Activated CD4-positive, CD25-positive, alpha-beta regulatory T cell treated with anti-CD3 and anti-CD28 coated beads, Interleukin-2, amount 50 U/mL, for 16 hours (primary cell): Measurements from ENCODE around the gene SEMA6A.
"Not testable (repeated sequence)": the region's sequence is repeated elsewhere in the genome, so short reads cannot be mapped to it uniquely, and the experiment has no call there.

ENCODE experiments used
- DNase-seq: peaks from one replicate; pipeline ENCODE4 v3.0.0-alpha.2; 2020; ENCODE audit warnings: low read depth, low spot score

Gene SEMA6A

DNA sequence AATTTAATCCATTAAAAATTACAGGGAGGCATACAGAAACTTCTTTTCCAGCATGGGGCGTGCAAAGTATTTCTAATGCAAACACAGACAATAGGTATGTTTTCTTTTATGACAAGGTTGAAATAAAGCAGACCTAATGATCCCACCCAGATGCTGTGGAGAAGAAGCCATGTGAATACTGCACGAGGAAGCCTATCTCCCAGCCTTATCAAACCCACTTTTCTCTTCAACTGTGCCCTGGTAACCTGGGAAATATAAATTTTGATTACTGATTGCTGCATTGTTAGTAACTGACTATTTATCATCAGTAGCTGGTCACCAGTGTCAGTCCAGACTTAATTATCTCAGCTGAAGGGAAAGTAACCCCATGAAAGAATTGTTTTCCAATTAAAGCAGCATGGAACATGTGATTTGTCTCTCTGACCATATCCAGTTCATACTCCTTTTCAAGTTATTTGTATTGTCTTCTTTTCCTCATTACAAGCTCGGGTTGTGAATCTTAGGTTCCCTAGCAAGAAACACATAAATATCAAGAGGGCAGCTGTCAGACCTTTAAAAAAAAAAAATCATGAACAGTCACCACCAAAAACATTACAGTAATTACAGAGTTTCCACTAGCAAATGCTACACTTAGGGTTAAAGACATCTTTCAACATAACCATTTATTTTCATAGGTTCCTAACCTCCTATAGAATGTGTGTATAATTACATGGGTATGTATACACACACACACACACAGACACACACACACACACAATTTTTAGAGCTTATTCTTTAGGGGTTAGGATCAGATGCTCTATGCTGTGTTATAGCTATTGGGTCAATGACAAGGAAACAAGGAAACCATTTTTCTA, 50.3 kb downstream of the SEMA6A start:
- no peak for DNase-seq

DNA sequence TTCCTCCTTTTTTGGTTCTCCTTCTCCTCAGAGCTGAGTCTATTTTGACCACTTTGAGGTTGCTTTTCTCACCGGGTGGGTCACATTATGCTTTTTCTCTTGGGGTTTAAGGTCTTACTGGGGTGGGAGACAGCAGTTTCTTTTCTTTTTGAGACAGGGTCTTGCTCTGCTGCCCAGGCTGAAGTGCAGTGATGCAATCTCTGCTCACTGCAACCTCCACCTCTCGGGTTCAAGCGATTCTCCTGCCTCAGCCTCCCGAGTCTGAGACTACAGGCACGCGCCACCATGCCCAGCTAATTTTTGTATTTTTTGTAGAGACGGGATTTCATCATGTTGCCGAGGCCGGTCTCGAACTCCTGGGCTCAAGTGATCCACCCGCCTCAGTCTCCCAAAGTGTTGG, 51.4 kb downstream of the SEMA6A start:
- not testable (repeated sequence) for DNase-seq

GRCh38 chr5:116522356-116523136, 52.1 kb downstream of the SEMA6A start:
- DNase-seq: no peak

GRCh38 chr5:116521173-116521872, 53.3 kb downstream of the SEMA6A start:
- no peak for DNase-seq

- DNase-seq: no peak
Measured at GRCh38 chr5:116520771-116521170, 53.9 kb downstream of the SEMA6A start.

DNA sequence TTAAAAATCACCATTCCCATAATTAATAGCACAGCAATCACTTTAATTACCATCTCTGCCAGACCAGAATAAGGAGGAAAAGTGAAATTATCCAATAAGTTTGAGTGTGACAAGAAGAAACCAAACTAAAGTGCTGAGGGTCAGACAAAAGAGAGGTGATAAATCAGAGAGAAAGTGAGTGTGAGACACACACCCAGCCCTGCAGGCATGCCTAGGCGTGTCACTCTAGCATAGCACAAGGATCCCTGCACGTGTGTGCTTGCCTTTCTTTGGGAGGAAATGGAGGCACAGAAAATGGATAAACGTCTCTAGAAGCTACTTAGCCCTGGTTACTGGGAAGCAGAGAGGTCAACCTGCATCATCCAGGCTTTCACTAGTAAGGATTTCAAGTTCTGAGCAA, 56.2 kb downstream of the SEMA6A start:
- no peak for DNase-seq

DNA sequence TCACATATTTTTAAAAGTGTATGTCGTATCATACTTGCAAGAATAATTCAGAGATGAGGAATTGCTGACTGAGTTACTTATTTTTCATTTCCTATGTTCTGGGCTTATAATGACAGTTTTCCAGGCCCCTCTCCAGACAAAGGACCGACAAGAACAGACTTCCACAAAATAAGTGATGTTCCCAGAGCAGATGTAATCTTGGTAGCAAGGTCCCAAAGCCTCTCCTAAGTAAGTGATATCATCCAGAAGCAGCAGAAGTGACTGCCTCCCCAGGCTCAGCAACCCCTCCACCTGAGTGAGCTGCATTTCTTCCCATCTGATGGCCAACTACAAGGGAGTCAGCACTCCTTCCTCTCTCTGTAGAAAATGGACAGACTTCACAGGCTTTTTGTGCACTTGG, 57.1 kb downstream of the SEMA6A start:
- no peak for DNase-seq

- no peak for DNase-seq
Measured at GRCh38 chr5:116516021-116516420, 58.6 kb downstream of the SEMA6A start.

- DNase-seq: no peak
Measured at GRCh38 chr5:116514421-116514970, 60.1 kb downstream of the SEMA6A start.

GRCh38 chr5:116510517-116510916, 64.1 kb downstream of the SEMA6A start:
- DNase-seq: no peak

GRCh38 chr5:116509483-116510244, 65.0 kb downstream of the SEMA6A start:
- no peak for DNase-seq

DNA sequence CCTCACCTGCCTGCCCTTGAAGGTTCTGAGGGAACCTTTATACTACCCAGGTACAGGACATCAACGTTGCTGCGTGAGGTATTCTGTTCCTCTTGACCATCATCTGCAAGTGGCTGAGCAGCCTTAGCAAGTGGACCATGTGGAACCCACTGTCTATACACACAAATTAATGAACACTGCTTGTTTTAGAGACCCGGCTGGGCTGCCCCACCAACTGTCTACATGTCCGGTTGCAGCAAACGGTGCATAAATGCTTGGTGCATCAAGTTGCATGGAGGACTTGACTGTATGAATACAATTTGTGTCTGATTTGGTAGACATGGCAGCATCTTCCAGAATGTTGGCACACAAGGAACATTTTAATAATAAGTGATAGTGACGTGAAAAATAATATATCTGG, 65.8 kb downstream of the SEMA6A start:
- DNase-seq: no peak

DNA sequence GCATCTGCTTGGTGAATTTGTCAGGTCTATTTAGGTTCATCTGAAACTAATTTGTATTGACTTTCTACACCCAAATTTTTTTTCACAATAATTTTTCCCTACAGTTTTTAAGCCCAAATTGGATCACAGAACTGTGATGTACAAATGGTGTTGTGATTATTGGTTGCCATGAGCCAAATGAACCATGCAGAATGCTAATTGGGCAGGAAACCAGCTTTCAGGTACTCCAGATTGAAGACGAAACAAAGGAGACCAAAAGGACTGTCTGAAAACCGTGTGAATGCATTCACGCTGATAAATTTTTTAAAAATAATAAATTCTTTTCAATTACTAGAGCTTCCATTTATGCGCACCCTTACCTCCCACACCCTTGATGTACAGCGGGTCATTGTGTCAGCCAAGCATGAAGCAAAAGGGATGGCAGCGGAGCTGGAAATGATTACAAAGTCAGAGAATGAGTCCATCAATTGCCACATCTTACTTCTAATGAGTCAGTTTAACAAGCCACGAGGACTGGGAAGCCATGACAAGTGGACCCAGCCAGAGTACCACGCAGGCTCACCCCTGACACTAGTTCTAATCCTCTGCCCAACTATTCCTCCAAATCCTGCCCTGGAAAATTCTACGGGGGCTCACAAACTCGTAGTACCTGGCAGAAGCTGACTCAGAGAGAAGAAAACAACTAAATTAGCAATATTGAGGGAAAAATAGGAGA, 66.5 kb downstream of the SEMA6A start:
- DNase-seq: no peak

DNA sequence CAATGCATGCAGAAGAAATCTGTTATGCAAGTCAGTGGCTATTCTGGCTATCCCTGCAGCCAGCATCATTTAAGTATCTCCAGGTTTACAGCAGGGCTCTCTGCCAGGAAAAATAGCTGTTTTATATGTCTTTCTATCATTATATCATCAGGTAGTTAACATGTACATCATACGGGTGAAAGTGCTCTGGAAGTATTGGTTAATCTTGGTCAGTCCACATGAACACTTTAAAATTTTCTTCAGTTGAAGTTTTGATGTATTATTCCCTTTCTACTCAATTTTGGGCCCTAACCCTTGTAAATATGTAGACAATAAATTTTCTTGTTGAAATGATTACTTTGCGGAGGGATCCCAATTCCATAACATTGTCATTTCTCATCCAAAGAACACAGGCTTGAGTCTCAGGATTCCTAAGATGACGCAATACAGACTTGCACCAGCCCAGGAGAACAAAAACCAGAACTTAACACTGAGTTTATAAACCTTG, 67.5 kb downstream of the SEMA6A start:
- DNase-seq: no peak

DNA sequence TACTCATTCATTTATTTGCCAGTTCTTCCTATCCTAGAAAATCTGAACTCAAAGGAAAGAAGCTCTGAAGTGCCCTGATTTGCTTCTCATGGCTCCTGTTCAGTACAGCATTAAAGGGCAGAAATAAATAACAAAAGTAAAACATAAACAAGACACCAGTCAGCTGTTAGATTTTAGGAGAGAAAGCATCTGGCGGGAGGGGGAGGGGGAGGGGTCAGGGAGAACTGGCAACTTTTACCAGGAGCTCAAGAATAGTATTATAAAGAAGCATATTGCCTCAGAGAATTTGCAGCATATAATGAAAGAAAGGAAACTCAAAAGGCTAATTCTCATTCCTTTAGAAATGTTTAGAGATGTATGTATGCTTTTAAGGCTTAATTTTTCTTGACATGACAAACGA, 68.1 kb downstream of the SEMA6A start:
- DNase-seq: no peak

- no peak for DNase-seq
Measured at GRCh38 chr5:116504593-116505166, 69.9 kb downstream of the SEMA6A start.

DNA sequence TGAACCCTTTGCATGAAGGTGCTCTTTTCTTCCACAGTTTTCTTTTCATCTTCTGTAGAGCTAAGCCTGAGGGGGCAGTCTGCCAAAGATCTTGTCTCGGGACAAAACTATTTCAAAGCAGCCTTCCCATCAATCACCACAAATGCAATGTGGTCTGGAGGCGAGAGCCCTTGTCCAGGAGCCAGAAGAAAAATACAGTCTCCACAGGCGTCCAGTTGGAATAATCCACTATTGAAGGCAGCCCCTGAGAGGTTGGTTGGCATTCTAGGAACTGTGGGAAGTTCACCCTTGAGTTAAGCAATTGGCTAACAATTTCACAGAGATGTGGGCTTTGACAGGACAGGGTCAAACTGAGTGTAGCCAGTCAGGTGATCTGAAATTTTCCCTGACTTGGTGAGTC, 72.0 kb downstream of the SEMA6A start:
- no peak for DNase-seq

DNA sequence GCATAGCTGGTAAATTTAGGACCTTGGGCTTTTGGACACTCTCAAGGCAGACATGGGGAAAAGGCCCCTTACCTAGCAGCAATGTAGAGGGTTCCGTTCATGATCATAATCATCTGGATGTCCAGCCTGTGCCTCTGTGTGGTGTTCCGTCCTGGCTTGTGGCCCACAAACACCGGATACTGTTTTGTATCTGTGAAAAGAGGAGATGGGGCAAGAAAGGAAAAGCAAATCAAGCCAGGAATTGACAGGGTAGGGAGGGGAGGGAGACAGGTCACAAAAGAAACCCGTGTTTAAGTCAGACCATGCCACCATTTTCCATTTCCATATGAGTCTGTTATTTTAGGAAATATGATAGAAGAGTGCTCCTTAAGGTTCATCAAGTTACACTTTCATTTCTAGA, 72.5 kb downstream of the SEMA6A start:
- no peak for DNase-seq

DNA sequence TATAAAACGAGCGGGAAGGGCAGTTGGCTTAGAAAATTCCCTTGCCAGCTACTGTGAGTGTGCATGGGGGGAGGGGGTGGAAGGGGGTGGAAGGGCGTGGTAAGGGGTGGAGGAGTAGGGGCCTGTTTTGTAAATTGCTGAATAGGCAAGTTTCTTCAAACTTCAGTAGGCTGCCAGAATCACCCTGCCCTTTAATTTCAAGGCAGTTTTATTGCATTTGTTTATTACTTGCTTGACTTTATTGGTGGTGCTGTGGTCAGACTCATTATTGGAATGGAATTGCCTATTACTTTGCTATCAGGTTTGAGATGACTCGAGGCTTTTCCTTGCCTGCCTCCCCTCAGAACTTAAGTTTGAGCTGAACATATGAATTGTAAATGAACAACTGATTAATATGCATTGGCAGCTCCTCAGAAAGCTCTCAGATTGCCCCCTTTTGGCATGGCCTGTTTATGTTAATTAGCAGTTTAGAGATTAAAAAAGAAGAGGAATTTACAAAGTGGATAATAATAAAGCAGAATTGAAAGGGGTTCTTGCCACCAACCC, 76.0 kb downstream of the SEMA6A start:
- DNase-seq: no peak

- DNase-seq: no peak
Measured at GRCh38 chr5:116497631-116498030, 77.0 kb downstream of the SEMA6A start.
